Spleen (tissue), 7 donors: ENCODE results near the gene PSMG3.

ENCODE experiments used
- POLR2A ChIP-seq, 3 donors: fragments of 450-650 bp; IDR thresholded peaks; one replicate each; pipeline ENCODE4 v1.5.1; 2017; ENCODE audit warnings: antibody characterized with exemption in 3 of 3, mild to moderate bottlenecking in 1 of 3
- POLR2AphosphoS5 ChIP-seq, 3 donors: sonication (generic); formaldehyde crosslinking; IDR thresholded peaks; one replicate each; pipeline ENCODE4 v1.5.1; 2017; ENCODE audit warnings: antibody characterized with exemption in 3 of 3
- TF ChIP-seq, protein P1 (sequence below), 11 experiments: fragments of 200-600 bp in 7 of 11; fragments of 450-650 bp in 4 of 11; sonication (generic) in 4 of 11; IDR thresholded peaks in 8 of 11; conservative IDR thresholded peaks in 3 of 11; 1 replicate in 7 of 11; 2 replicates in 4 of 11; pipeline versions ENCODE4 v1.4.0 to v1.8.0; 2016 to 2021; ENCODE audit warnings: antibody characterized with exemption in 11 of 11, inconsistent platforms in 4 of 11, mild to moderate bottlenecking in 1 of 11
- donor health status: DM: no; HTN: no; CAD: no; lungs with moderate emphysema.
- donor health status: DM: no; HTN: no; CAD: no.
- donor health status: DM: no; HTN: no; CAD: no.

DNA sequence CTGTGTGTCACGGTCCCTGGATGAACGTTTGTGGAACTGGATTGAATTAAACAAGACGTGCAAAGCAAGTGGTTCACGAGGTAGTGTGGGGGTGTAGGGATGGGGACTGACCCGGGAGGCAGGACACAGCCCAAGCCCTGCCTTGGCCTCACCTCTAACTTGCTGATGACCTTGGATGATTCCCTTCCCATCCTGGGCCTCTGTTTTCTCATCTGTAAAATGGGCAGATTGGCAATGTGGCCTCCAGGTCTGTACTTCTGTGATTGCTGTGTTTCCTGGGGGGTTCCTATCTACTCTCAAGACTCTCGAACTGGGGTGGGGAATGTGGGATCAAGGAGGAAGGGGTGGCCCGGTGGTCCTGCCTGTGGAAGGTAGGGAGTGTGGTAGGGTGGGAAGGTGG is 6.0 kb upstream of the PSMG3 start:
- TF ChIP-seq, protein P1, sequence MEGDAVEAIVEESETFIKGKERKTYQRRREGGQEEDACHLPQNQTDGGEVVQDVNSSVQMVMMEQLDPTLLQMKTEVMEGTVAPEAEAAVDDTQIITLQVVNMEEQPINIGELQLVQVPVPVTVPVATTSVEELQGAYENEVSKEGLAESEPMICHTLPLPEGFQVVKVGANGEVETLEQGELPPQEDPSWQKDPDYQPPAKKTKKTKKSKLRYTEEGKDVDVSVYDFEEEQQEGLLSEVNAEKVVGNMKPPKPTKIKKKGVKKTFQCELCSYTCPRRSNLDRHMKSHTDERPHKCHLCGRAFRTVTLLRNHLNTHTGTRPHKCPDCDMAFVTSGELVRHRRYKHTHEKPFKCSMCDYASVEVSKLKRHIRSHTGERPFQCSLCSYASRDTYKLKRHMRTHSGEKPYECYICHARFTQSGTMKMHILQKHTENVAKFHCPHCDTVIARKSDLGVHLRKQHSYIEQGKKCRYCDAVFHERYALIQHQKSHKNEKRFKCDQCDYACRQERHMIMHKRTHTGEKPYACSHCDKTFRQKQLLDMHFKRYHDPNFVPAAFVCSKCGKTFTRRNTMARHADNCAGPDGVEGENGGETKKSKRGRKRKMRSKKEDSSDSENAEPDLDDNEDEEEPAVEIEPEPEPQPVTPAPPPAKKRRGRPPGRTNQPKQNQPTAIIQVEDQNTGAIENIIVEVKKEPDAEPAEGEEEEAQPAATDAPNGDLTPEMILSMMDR (IDR thresholded peaks at IDR 0.05 in 8 of 11, conservative IDR thresholded peaks at IDR 0.05 in 3 of 11): no peak
- no peak for TF ChIP-seq POLR2A (IDR thresholded peaks at IDR 0.05)
- TF ChIP-seq POLR2AphosphoS5 (IDR thresholded peaks at IDR 0.05): no peak
